ENCODE results near the gene SURF6.
"Not testable (repeated sequence)": the region's sequence is repeated elsewhere in the genome, so short reads cannot be mapped to it uniquely, and the experiment has no call there.

The SURF6 gene

DNA sequence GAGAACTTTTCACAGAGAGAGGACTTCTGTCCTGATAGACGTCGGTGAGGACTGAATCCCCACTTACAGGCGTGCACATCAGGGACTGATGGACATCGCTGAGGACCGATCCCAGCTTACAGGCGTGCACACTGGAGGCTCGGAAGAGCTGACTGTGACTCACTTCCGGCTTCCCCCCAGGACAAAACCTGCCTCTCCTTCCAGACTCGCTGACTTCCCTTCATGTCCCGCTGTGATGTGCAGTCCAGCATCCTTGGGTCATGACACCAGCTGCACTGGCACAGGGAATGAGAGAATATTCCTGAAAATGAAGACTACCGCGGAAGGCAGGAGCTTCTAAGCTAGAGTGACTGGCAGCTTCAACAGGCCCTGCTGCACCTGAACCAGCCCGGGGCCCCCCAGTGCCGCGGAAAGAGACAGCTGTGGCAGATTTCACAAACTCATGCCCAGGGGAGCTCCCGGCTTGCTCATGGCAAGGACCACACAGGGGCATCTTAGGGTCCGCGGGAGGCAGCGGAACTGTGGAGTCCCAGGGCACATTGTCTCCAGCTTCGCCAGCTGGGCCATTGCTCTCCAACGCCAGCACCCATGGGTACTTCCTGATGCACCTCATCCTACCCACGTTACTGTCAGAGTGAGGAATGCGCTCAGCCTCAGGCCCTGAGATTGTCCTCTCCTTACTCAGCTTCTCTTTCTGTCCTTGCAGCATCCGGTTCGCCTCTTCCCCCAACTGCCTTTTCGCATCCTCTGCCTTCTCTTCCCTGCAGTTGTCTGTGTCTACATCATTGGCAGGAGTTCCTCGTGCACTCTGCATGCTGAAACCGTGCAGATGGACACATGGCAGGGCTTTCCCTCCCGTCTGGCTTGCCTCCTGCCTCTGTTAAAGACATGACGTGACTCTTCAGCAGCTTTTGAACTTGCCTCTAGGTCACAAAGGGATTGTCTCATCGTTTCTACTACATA, 29.5 kb downstream of the SURF6 start:
- TF ChIP-seq, protein P1, sequence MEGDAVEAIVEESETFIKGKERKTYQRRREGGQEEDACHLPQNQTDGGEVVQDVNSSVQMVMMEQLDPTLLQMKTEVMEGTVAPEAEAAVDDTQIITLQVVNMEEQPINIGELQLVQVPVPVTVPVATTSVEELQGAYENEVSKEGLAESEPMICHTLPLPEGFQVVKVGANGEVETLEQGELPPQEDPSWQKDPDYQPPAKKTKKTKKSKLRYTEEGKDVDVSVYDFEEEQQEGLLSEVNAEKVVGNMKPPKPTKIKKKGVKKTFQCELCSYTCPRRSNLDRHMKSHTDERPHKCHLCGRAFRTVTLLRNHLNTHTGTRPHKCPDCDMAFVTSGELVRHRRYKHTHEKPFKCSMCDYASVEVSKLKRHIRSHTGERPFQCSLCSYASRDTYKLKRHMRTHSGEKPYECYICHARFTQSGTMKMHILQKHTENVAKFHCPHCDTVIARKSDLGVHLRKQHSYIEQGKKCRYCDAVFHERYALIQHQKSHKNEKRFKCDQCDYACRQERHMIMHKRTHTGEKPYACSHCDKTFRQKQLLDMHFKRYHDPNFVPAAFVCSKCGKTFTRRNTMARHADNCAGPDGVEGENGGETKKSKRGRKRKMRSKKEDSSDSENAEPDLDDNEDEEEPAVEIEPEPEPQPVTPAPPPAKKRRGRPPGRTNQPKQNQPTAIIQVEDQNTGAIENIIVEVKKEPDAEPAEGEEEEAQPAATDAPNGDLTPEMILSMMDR (IDR thresholded peaks at IDR 0.05; ENCODE audit: extremely low read depth, missing control alignments) = no peak
- DNase-seq (ENCODE audit: low spot score) = no peak

DNA sequence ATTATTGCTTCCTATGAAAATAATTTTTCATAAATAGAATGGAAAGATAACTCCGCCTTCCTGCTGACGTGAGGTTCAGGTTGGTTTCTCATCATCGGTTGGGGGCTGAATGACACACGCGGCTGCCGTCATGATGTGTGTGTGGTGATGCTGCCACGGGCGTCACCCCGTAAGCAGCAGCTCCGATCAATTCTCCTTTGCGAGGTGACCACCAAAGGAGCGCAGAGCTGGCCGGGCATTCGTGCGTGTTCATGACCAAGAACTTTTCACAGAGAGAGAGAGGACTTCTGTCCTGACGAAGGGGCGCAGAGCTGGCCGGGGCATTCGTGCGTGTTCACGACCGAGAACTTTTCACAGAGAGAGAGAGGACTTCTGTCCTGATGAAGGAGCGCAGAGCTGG, 30.3 kb downstream of the SURF6 start:
- TF ChIP-seq, protein P1 (IDR thresholded peaks at IDR 0.05; ENCODE audit: extremely low read depth, missing control alignments) = no peak
- no peak for DNase-seq (ENCODE audit: low spot score)

DNA sequence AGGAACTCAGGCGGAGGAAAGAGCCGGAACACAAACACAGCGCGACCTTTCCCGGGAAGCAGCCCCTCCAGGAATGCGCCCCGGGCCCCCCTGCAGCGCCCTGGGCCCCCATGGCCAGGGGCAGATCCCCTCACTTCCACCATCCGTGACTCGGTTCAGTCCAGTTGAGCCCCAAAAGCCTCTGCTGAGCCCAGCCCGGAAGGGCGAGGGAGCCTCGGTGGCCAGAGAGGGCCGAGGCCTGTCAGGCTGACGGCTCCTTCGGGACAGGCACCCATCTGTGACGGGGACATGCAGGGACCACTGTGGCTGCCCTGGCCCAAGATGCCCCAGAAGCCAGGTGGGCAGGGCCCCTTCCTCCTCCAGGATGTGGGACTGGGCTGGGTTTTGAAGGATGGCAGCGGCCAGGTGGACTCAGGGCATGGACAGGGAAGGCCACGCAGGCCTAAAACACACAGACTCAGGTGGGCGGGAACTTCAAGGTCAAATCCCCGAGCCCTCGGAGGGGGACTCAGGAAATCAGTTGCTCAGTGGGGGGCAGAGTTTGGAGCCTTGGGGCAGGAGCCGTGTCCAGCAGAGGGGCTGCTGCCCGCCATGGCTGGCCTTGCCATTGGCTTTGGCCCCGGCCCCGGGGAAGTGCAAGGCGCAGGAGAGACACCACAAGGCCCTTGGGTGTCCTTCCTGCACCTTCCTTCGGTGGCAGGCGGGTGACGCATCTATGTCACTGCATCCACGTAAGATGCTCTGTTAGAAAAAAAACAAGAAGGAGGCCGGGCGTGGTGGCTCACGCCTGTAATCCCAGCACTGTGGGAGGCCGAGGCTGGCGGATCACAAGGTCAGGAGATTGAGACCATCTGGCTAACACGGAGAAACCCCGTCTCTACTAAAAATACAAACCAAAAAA, 31.3 kb downstream of the SURF6 start:
- no peak for DNase-seq (ENCODE audit: low spot score)
- TF ChIP-seq, protein P1 (IDR thresholded peaks at IDR 0.05; ENCODE audit: extremely low read depth, missing control alignments) = no peak

DNA sequence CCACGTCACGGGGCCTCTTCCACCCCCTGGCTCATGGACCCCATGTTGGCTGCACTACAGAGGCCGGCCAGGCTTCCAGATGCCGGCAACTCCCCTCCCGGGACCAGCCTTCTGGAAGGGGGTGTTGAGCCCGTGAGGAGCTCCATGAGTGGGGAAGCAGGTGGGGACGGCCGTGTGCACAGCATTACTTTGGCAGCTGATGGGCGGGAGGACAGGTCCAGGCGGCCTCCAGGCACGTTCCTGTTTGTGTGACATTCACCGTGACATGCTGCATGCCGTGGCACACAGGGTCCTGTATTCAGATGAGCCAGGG, 31.9 kb downstream of the SURF6 start:
- TF ChIP-seq, protein P1 (IDR thresholded peaks at IDR 0.05; ENCODE audit: extremely low read depth, missing control alignments) = no peak
- DNase-seq (ENCODE audit: low spot score) = no peak

DNA sequence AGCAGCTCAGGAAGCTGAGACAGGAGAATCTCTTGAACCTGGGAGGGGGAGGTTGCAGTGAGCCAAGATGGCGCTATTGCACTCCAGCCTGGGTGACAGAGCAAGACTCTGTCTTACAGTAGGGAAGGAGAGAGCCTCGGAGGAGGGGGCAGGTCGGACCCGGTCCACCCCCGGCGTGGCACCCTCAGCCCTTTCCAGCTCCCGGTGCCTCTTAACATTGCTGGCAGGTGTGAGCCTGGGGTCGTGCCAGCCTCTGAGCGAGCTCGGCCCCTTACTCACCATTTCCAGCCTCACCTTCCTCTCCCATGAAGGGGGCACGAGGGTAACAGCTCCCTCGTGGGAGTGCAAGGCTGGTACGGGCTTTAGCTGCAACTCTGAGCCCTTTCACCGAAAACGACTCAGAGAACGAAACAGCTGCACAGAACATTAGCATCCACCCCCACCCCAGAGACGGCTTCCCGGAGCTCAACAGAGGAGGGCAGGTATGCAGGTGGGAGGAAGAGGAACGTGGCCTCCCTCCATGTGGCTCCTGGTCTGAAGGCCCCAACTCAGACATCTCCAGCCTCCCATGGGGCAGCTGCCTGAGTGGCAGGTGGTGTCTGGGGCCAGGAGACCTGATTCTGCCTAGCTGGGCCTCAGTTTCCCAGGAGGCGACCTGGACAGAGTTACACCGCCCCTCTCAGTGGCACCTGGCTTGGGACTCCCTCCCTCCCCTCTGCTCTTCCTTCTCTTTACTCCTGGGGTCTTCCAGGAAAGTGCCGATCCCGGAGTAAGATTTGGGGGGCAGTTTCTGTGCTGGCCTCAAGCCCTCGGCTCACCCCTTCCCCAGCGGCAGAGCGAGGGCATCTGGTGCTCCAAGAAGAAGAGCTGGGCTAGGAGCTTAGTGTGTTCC, 32.5 kb downstream of the SURF6 start:
- DNase-seq (ENCODE audit: low spot score) = no peak
- TF ChIP-seq, protein P1 (IDR thresholded peaks at IDR 0.05; ENCODE audit: extremely low read depth, missing control alignments) = no peak

DNA sequence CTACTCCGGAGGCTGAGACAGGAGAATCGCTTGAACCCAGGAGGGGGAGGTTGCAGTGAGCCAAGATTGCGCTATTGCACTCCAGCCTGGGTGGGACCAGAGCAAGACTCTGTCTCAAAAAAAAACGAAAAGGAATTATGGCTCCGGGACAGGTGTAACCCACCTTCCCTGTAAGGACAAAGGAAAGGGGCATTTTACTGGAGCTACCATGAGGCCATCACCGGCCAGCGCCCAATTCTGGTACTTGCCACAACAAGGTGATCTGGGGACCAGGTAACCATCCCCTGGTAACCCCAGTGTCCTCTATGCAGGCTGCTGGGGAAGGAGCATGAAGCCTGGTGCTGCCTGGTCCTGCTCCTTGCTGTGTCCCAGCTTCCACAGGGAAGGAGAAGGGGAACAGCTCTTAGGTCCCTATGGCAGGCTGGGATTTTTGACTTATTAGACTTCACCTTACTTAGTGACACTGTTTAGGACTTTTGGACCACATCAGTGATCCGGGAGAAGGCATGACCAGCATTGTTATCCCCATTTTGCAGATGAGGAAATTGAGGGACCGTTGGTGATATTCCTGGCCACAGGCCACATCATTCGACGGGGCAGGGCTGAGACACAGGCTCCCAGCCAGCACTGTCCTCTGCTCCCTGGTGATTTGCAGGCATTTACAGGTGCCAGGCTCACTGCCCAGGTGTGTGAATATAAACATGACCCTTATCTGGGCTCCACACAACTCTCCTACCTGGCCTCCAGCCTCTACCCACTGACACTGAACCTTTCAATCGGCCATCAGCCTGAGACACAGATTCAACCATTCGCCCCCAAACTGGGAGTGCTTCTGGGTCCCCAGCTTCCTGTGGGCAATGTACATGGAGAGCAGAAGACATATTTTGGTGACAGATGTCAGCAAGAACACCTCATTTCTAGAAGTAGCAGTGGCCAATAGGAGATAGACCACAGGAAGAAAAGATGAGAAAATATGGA, 34.4 kb downstream of the SURF6 start:
- TF ChIP-seq, protein P1 (IDR thresholded peaks at IDR 0.05; ENCODE audit: extremely low read depth, missing control alignments) = no peak
- no peak for DNase-seq (ENCODE audit: low spot score)

DNA sequence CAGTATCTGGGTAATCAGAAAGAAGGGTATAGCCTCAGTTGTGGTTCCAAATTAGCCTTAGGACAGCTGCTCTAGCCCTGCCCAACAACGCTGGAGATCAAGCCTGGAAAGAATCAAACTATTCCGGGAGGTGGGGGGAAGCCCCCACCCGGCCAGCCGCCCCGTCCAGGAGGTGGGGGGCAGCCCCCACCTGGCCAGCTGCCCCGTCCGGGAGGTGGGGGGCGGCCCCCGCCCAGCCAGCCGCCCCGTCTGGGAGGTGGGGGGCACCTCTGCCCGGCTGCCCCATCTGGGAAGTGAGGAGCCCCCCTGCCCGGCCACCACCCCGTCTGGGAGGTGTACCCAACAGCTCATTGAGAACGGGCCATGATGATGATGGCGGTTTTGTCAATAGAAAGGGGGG, 36.0 kb downstream of the SURF6 start:
- not testable (repeated sequence) for DNase-seq (ENCODE audit: low spot score)
